K562 (cell line): ENCODE data around the gene AGO3. TPM values are rescaled to one million over a fixed set of nuclear protein-coding genes. Genes with fewer than 3 reads are reported as not detected.

Source experiments
- ATAC-seq: fragments of 200-7000 bp; cut with Tn5 transposase; 3 replicates; pipeline ENCODE4 v1.9.1; 2020; ENCODE audit warnings: moderate library complexity
- BruUV-seq: library from RNA; stranded (reverse); fragments of 400-500 nt; replicated peaks from 2 replicates; lab custom pipeline; 2021; lab: Mats Ljungman, UMichigan
- CTCF ChIA-PET: fragments of 300-600 bp; formaldehyde crosslinking; extraction: SDS; loops from one replicate; lab custom pipeline; 2021; ENCODE audit warnings: low intra/inter-chr PET ratio; lab: Yijun Ruan, JAX
- POLR2A ChIA-PET: fragments of 300-600, 350-650 bp; sonication (Branson Sonifier 250); formaldehyde crosslinking; extraction: SDS; loops from one replicate; lab custom pipeline; 2021; ENCODE audit warnings: antibody characterized with exemption, inconsistent platforms; lab: Yijun Ruan, JAX
- DNase-seq, 4 experiments: peaks; one replicate each; pipeline versions ENCODE4 v3.0.0 to v3.0.0-alpha.2; 2011 to 2018; ENCODE audit warnings: low spot score in 3 of 4, mixed read lengths in 3 of 4; ENCODE audit errors: extremely low read depth in 1 of 4
- FAIRE-seq: peaks from 2 replicates; lab custom pipeline; 2011; peaks lifted over from hg19 to GRCh38; lab: Jason Lieb, UNC
- H2AFZ ChIP-seq: 2 replicates; pipeline ENCODE4 v1.6.0; 2011; ENCODE audit warnings: low read depth, low read length, control low read depth, inconsistent platforms
- H3K27ac ChIP-seq: fragments of 200-600 bp; 3 replicates; pipeline ENCODE4 v1.8.0; 2011; ENCODE audit warnings: low read depth, mild to moderate bottlenecking, control low read depth, inconsistent platforms, low read length, moderate library complexity, mixed read lengths; ENCODE audit errors: extremely low read depth
- H3K27me3 ChIP-seq, 2 experiments: fragments of 300-600 bp in 1 of 2; 2 replicates in 1 of 2; 3 replicates in 1 of 2; pipeline versions ENCODE4 v1.6.0 to v1.8.0; 2011; ENCODE audit warnings: inconsistent platforms in 2 of 2, low read length in 2 of 2, mild to moderate bottlenecking in 1 of 2, mixed read lengths in 1 of 2, moderate library complexity in 1 of 2; ENCODE audit not compliant: control insufficient read depth in 2 of 2, insufficient read depth in 2 of 2
- H3K36me3 ChIP-seq: fragments of 300-600 bp; 3 replicates; pipeline ENCODE4 v1.8.0; 2011; ENCODE audit warnings: mild to moderate bottlenecking, low read length, inconsistent platforms; ENCODE audit not compliant: control insufficient read depth, insufficient read depth
- H3K4me1 ChIP-seq, 2 experiments: fragments of 200-600 bp in 1 of 2; replicated peaks in 1 of 2; 2 replicates in 1 of 2; 3 replicates in 1 of 2; pipeline versions ENCODE4 v1.5.1 to v1.8.0; 2011; ENCODE audit warnings: inconsistent platforms in 2 of 2, low read length in 2 of 2, mild to moderate bottlenecking in 1 of 2, mixed read lengths in 1 of 2, moderate library complexity in 1 of 2; ENCODE audit not compliant: control insufficient read depth in 2 of 2, insufficient read depth in 2 of 2
- H3K4me2 ChIP-seq: 2 replicates; pipeline ENCODE4 v1.6.1; 2011; ENCODE audit warnings: low read length, control low read depth, inconsistent platforms, mixed read lengths; ENCODE audit not compliant: insufficient read depth
- H3K4me3 ChIP-seq: fragments of 200-600 bp; sonication (generic), shearing (Covaris generic); 2 replicates; pipeline ENCODE4 v1.5.1; 2016; ENCODE audit warnings: control low read depth, inconsistent platforms
- H3K79me2 ChIP-seq: fragments of 200-600 bp; 3 replicates; pipeline ENCODE4 v1.8.0; 2011; ENCODE audit warnings: low read length, inconsistent platforms; ENCODE audit not compliant: control insufficient read depth, insufficient read depth
- H3K9ac ChIP-seq, 2 experiments: 2 replicates each; pipeline versions ENCODE4 v1.6.0 to v1.6.1; 2011; ENCODE audit warnings: low read depth in 2 of 2, low read length in 2 of 2, control low read depth in 1 of 2, inconsistent platforms in 1 of 2, mild to moderate bottlenecking in 1 of 2, mixed read lengths in 1 of 2; ENCODE audit not compliant: insufficient read depth in 1 of 2
- H3K9me1 ChIP-seq: one replicate; pipeline ENCODE4 v1.6.0; 2011; ENCODE audit warnings: inconsistent platforms, mild to moderate bottlenecking, low read length, moderate library complexity; ENCODE audit not compliant: control insufficient read depth, insufficient read depth
- H3K9me3 ChIP-seq: replicated peaks from 2 replicates; pipeline ENCODE4 v1.5.1; 2011; ENCODE audit warnings: low read depth, low read length, inconsistent platforms; ENCODE audit not compliant: control insufficient read depth, insufficient read depth
- H4K20me1 ChIP-seq: replicated peaks from 2 replicates; pipeline ENCODE4 v1.6.1; 2011; ENCODE audit warnings: low read length, inconsistent platforms, mixed read lengths; ENCODE audit not compliant: control insufficient read depth, insufficient read depth
- ERF ChIP-seq: fragments of 450-650 bp; formaldehyde crosslinking; IDR thresholded peaks from 2 replicates; pipeline ENCODE4 v1.4.0; 2020; ENCODE audit warnings: mild to moderate bottlenecking, mixed read lengths
- LCOR ChIP-seq: sonication (generic); formaldehyde crosslinking; IDR thresholded peaks from 2 replicates; pipeline ENCODE4 v1.8.0; 2022; ENCODE audit warnings: mild to moderate bottlenecking, missing genetic modification reagents
- PKNOX1 ChIP-seq: fragments of 450-650 bp; IDR thresholded peaks from 2 replicates; pipeline ENCODE4 v1.6.1; 2016
- POLR2A ChIP-seq: fragments of 450-650 bp; conservative IDR thresholded peaks from 2 replicates; pipeline ENCODE4 v1.6.1; 2016
- USF1 ChIP-seq: sonication (generic); formaldehyde crosslinking; IDR thresholded peaks from 2 replicates; pipeline ENCODE4 v1.9.0; 2022; ENCODE audit warnings: mild to moderate bottlenecking, missing genetic modification reagents
- WGBS: fragments of 100-300 bp; shearing (Covaris generic); methylation state at CpG from one replicate; pipeline ENCODE4 v1.1.6; 2016; ENCODE audit warnings: low coverage, mixed read lengths; ENCODE audit not compliant: insufficient coverage; ENCODE audit errors: missing lambda C conversion rate; 5-methylcytosine and 5-hydroxymethylcytosine counted together
- in situ Hi-C: fragments of 300-500 bp; cut with MboI; formaldehyde crosslinking; loops from 4 replicates; pipeline ENCODE4 v1.15.0; 2018; ENCODE audit warnings: inconsistent platforms, mixed read lengths
- intact Hi-C: fragments of 100-400 bp; cut with micrococcal nuclease; formaldehyde crosslinking; loops from 2 replicates; pipeline ENCODE4 v1.14.2; 2022
- polyA plus RNA-seq, 8 experiments: library from polyadenylated mRNA; depleted of rRNA in 4 of 8; stranded (reverse) in 5 of 8; unstranded in 3 of 8; fragments of >200 nt; fragmentation: Nextera tagmentation in 2 of 8; fragmentation: Illumina TruSeq in 1 of 8; extraction: Ambion mirVana in 2 of 8; extraction: Trizol in 1 of 8; gene quantifications; 2 replicates each; pipeline versions ENCODE4 v1.2.1 to v1.2.3, GENCODE V29; 2011 to 2014; ENCODE audit warnings: inconsistent platforms in 1 of 8, missing spikeins in 1 of 8
- total RNA-seq, 7 experiments: library from RNA; depleted of rRNA in 6 of 7; stranded (reverse); fragments of >200 nt in 6 of 7; fragmentation: Illumina TruSeq in 2 of 7; extraction: Trizol in 2 of 7; gene quantifications; 2 replicates each; pipeline versions ENCODE4 v1.2.1 to v1.2.3, GENCODE V29; 2011 to 2021; ENCODE audit warnings: low replicate concordance in 1 of 7
- TF ChIP-seq, protein P1 (sequence below), 2 experiments: fragments of 150-350 bp in 1 of 2; IDR thresholded peaks; 2 replicates each; pipeline ENCODE4 v1.6.1; 2012 to 2016; ENCODE audit warnings: low read depth in 2 of 2, low read length in 2 of 2, mild to moderate bottlenecking in 1 of 2, moderate library complexity in 1 of 2

AGO3 gene
- total and polyA plus RNA-seq, 9 of the 15 experiments (the other 6 are each of a cell fraction or from before 2014, with no cell fraction given): 4.5 to 41.5 (median 22.7) TPM

GRCh38 chr1:35924838-35925237, 6.1 kb upstream of the AGO3 start:
- intact Hi-C loops (no loop called here), in situ Hi-C loops (no loop called here)
- no peak for ATAC-seq
- no peak overlapping the region for H3K4me2 ChIP-seq
- CTCF ChIA-PET: no interaction called here
- no peaks in the 10 kb centered on the region for H3K27me3 ChIP-seq
- no peaks in the 10 kb centered on the region; a peak in 1 of 5 replicates for H3K4me1 ChIP-seq
- H3K4me3 ChIP-seq: no peak overlapping the region
- H3K9me1 ChIP-seq: no peaks in the 10 kb centered on the region
- no peak overlapping the region for H3K27ac ChIP-seq
- peaks cover 66% of the 10 kb centered on the region for H3K36me3 ChIP-seq
- no peak overlapping the region for H2AFZ ChIP-seq
- no peak overlapping the region for H3K9ac ChIP-seq
- 73% methylated on average over 1 of the region's 1 CpG for WGBS
- POLR2A ChIA-PET: interaction anchor here (0.5 to 2.3 kb wide), 3 partner anchors 8 to 244 kb away, joined by 3 to 8 read pairs (median 7); no protein-coding TSS in a partner anchor
- no peaks in the 10 kb centered on the region for H4K20me1 ChIP-seq
- H3K9me3 ChIP-seq: no peaks in the 10 kb centered on the region
- no TSS peak for BruUV-seq
- TF ChIP-seq POLR2A: 0 out of 2 replicates have a peak, but pooled peaks have one; percentile 35
- TF ChIP-seq, protein P1, sequence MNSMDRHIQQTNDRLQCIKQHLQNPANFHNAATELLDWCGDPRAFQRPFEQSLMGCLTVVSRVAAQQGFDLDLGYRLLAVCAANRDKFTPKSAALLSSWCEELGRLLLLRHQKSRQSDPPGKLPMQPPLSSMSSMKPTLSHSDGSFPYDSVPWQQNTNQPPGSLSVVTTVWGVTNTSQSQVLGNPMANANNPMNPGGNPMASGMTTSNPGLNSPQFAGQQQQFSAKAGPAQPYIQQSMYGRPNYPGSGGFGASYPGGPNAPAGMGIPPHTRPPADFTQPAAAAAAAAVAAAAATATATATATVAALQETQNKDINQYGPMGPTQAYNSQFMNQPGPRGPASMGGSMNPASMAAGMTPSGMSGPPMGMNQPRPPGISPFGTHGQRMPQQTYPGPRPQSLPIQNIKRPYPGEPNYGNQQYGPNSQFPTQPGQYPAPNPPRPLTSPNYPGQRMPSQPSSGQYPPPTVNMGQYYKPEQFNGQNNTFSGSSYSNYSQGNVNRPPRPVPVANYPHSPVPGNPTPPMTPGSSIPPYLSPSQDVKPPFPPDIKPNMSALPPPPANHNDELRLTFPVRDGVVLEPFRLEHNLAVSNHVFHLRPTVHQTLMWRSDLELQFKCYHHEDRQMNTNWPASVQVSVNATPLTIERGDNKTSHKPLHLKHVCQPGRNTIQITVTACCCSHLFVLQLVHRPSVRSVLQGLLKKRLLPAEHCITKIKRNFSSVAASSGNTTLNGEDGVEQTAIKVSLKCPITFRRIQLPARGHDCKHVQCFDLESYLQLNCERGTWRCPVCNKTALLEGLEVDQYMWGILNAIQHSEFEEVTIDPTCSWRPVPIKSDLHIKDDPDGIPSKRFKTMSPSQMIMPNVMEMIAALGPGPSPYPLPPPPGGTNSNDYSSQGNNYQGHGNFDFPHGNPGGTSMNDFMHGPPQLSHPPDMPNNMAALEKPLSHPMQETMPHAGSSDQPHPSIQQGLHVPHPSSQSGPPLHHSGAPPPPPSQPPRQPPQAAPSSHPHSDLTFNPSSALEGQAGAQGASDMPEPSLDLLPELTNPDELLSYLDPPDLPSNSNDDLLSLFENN (IDR thresholded peaks at IDR 0.05; ENCODE audit: low read depth in 2 of 2, low read length in 2 of 2): no peak
- TF ChIP-seq LCOR (CRISPR knock-in tag): no peak
- TF ChIP-seq USF1: no peak
- TF ChIP-seq PKNOX1: no peak
- TF ChIP-seq ERF: no peak
- TF ChIP-seq, all 486 proteins: peak for 1
- DNase-seq: no peak
- no peak for FAIRE-seq
- no peaks in the 10 kb centered on the region for H3K79me2 ChIP-seq
